GM12873 (cell line): ENCODE results near the gene PGC.

ENCODE experiments used
- TF ChIP-seq, protein P1 (sequence below): IDR thresholded peaks from 2 replicates; pipeline ENCODE4 v1.5.1; 2012; ENCODE audit warnings: low read depth, mild to moderate bottlenecking, moderate library complexity, low read length, control low read depth; ENCODE audit not compliant: insufficient read depth; ENCODE audit errors: missing control alignments

The PGC gene

GRCh38 chr6:41719436-41720261, 27.5 kb downstream of the PGC start:
- TF ChIP-seq, protein P1, sequence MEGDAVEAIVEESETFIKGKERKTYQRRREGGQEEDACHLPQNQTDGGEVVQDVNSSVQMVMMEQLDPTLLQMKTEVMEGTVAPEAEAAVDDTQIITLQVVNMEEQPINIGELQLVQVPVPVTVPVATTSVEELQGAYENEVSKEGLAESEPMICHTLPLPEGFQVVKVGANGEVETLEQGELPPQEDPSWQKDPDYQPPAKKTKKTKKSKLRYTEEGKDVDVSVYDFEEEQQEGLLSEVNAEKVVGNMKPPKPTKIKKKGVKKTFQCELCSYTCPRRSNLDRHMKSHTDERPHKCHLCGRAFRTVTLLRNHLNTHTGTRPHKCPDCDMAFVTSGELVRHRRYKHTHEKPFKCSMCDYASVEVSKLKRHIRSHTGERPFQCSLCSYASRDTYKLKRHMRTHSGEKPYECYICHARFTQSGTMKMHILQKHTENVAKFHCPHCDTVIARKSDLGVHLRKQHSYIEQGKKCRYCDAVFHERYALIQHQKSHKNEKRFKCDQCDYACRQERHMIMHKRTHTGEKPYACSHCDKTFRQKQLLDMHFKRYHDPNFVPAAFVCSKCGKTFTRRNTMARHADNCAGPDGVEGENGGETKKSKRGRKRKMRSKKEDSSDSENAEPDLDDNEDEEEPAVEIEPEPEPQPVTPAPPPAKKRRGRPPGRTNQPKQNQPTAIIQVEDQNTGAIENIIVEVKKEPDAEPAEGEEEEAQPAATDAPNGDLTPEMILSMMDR = no peak

DNA sequence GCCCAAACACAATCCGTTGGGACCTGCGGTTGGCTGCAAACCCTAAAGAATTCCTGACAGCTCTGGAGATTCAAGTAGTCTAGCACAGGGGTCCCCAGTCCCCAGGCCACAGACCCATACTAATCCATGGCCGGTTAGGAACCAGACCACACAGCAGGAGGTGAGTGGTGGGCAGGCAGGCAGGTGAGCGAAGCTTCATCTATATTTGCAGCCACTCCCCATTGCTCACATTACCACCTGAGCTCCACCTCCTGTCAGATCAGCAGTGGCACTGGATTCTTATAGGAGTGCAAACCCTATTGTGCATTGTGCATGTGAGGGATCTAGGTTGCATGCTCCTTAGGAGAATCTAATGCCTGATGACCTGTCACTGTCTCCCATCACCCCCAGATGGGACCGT, 28.4 kb downstream of the PGC start:
- TF ChIP-seq, protein P1 = no peak

DNA sequence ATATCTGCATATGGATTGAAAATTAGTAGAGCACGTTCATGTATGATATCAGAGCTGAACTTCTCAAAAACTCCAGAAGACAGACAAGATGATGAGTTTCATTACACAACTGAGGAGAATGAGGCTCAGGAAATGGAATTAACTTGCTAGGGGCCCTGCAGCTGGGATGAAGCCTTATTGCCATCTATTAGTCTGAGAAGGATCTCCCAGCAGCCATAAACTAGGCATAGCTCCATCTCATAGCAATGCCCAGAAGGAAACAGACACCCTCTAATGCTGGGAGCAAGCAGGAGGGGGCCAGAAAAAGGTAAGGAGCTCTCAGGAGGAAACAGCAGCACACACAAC, 29.8 kb downstream of the PGC start:
- TF ChIP-seq, protein P1 = no peak

- TF ChIP-seq, protein P1 = no peak
Measured at GRCh38 chr6:41716516-41717391, 30.4 kb downstream of the PGC start.

- TF ChIP-seq, protein P1 = no peak
Measured at GRCh38 chr6:41715795-41716515, 31.2 kb downstream of the PGC start.

- TF ChIP-seq, protein P1 = no peak
Measured at GRCh38 chr6:41714556-41715273, 32.5 kb downstream of the PGC start.
